Measurements from ENCODE around the gene PRXL2B.
"Not testable (repeated sequence)": the region's sequence is repeated elsewhere in the genome, so short reads cannot be mapped to it uniquely, and the experiment has no call there.

Gene PRXL2B

GRCh38 chr1:2551544-2551943 is 35.0 kb upstream of the PRXL2B start:
- DNase-seq, result not testable (repeated sequence)

GRCh38 chr1:2552189-2552588 is 34.4 kb upstream of the PRXL2B start:
- no peak for DNase-seq

GRCh38 chr1:2553076-2553475 is 33.5 kb upstream of the PRXL2B start:
- not testable (repeated sequence) for DNase-seq

- DNase-seq, result no peak
Measured at GRCh38 chr1:2553871-2554620, 32.5 kb upstream of the PRXL2B start.

GRCh38 chr1:2554621-2555387 is 31.8 kb upstream of the PRXL2B start:
- DNase-seq, result peak; percentile 18 to 34

GRCh38 chr1:2555634-2556276 is 30.8 kb upstream of the PRXL2B start:
- DNase-seq, result peak; percentile 66 to 76

- DNase-seq, result peak; percentile 66
Measured at GRCh38 chr1:2556277-2556677, 30.3 kb upstream of the PRXL2B start, which contains the start of gene TNFRSF14. Gene TNFRSF14, plus strand, starts transcription at chr1:2556371. Its CDS starts 294 bp downstream, at chr1:2556665.

GRCh38 chr1:2556678-2557481 is 29.7 kb upstream of the PRXL2B start:
- DNase-seq, result no peak

GRCh38 chr1:2557482-2558400 is 28.8 kb upstream of the PRXL2B start:
- DNase-seq, result no peak

GRCh38 chr1:2558420-2558819 is 28.2 kb upstream of the PRXL2B start:
- DNase-seq, result no peak

GRCh38 chr1:2558861-2559260 is 27.7 kb upstream of the PRXL2B start:
- no peak for DNase-seq

- no peak for DNase-seq
Measured at GRCh38 chr1:2559509-2560298, 26.9 kb upstream of the PRXL2B start.

GRCh38 chr1:2560299-2561073 is 26.1 kb upstream of the PRXL2B start:
- no peak for DNase-seq

GRCh38 chr1:2561446-2561845 is 25.1 kb upstream of the PRXL2B start:
- DNase-seq, result no peak

- DNase-seq, result peak in 1 of 2 experiments; percentile 18
Measured at GRCh38 chr1:2561898-2562895, 24.4 kb upstream of the PRXL2B start.

GRCh38 chr1:2563205-2563604 is 23.4 kb upstream of the PRXL2B start:
- no peak for DNase-seq

- no peak for DNase-seq
Measured at GRCh38 chr1:2564006-2564814, 22.4 kb upstream of the PRXL2B start.

Measured in Kasumi-1 (cell line).